HG03175 (cell line): ENCODE data around the gene SCAPER.
A peak's percentile ranks its signal among the peaks of the same experiment; 100 is the strongest.
"Not testable (repeated sequence)": the region's sequence is repeated elsewhere in the genome, so short reads cannot be mapped to it uniquely, and the experiment has no call there.

ENCODE experiments used
- ATAC-seq: cut with Tn5 transposase; IDR thresholded peaks from one replicate; pipeline ENCODE4 v1.9.1; 2021; ENCODE audit warnings: mild to moderate bottlenecking, moderate library complexity; ENCODE audit not compliant: unreplicated experiment

SCAPER gene

DNA sequence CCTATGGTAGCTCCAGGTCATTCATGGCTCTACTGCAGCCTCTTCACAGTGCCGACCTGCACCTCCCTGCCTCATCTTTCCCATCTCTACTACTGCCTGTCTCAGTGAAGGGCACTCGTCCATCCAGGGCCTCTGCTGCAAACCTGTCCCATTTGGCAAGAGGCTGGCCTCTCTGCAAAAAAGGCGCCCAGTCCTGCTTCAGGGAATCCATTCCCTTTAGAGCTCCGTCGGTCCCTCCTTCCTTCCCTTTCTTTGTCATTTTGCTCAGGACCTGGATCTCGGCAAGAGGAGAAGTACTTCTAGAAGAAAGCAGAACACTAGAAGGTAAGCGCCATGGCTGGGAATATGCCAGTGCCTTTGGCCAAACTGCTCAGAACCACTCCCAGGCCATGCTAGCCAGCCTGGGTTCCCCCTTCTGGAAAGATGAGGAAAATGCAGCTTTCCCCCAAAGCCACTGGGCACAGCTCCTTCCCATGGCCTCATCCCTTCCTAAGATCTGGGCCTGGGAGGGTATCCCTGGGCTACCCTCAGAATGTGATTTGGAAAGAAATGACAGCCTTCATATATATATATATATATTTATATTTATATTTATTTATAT lies 575.0 kb downstream of the SCAPER start:
- ATAC-seq = no peak

DNA sequence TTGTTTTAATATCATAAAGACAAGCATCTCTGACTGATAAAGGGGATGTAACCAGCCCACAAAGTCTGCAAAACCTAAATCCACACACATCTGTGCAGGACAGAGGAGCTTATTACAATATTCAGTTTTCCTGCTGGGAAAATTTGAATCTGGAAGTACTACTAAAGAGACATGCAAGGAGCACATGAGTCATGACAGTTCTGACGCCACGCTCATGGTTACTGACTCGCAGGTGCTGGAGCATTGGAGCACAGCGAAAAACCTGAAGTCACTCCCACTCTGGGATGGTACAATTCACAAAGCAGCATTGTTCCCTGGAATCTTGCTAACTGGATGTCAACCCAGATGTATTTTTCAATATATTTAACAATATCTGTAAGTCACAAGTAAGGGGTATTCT lies 576.2 kb downstream of the SCAPER start:
- ATAC-seq = no peak

DNA sequence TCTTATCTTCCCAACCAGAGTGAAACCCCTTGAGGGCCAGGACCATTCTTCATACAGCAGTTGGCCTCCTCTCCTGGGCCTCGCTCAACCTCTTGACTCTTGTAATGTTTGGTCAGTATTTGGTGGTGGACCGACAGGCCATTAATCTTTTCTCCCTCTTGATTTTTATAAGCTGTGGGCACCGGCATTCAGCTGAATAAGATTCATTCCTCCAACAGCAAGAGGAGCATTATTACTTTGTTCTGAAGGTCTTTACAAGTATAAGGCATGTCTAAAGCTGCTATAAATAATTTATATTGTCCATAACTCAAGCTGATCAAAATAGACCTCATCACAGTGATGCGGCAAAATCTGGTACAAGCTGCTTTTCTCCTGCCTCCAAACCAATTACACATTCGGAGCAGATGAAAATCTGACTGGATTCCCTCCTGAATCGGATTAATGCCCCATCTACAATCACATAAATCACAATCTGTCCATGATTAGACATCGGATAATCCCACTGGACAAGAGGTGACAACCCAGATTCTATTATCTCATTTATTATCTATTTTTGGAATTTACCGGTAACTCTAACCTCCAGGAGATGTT lies 576.9 kb downstream of the SCAPER start:
- ATAC-seq = no peak

DNA sequence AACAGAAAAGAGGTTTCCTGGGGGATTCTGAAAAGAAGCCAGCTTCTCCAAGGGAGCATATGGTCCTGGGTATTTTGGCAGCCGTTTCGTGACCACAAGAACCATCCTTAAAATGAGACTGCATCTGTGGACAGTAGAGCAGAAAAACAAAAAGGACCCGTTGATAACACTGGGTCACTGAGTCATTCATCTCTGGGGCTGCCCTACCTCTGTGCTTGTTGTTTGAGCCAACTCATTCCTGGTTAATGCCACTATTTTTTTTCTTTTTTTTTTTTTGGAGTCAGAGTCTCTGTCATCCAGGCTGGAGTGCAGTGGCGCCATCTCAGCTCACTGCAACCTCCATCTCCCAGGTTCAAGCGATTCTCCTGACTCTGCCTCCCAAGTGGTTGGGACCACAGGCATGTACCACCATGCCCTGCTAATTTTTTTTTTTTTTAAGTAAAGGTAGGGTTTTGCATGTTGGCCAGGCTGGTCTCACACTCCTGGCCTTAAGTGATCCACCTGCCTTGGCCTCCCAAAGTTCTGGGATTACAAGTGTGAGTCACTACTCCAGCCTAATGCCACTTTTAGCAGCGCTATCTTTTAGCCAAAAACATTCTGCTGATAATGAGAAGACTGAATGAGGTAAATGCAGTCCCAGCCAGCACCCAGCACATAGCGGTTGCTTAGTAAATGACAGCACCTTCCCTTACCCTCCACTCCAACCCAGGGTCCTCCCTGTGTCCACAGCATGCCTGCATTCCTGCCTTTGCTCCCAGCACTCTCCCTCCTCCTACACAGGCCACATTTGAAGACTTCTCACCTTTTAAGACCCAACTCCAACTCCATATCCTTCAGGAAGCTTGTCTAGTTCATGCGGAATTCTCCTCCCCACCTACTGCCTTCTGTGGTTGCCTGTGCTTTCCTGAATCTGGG lies 577.7 kb downstream of the SCAPER start:
- no peak for ATAC-seq

DNA sequence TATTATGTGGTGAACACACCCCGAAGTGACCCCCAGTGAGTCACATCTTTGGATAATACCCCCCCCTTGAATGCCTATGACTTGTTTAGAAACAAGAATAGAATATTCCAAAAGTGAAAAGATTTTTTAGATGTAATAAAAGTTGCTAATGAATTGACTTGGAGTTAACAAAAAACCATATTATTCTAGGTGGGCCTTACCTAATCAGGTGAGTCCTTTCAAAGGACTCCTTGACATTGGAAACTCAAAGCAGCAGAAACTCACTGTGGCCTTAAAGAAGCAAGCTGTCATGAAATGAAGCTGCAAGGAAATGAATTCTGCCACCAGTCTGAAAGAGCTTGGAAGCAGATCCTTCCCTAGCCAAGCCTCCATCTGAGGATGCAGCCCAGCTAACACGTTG lies 579.4 kb downstream of the SCAPER start:
- no peak for ATAC-seq

DNA sequence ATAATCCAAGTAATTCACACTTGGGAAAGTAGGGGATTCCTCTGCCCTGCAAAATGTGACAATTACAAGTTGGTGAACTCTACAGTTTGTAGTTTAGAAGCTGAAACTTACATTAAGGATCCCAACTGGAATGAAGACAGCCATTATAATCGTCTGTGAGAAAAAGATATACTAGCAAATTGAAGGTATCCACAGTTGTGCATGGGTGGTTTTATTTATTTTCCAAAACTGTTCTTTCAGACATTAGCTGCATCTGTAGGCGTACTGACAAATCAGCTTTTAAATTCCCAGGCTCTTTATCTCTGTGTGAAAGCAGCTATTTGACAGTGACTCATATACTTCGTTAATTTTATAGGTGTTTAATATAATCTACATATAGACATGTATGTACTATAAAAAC lies 581.1 kb downstream of the SCAPER start:
- no peak for ATAC-seq

DNA sequence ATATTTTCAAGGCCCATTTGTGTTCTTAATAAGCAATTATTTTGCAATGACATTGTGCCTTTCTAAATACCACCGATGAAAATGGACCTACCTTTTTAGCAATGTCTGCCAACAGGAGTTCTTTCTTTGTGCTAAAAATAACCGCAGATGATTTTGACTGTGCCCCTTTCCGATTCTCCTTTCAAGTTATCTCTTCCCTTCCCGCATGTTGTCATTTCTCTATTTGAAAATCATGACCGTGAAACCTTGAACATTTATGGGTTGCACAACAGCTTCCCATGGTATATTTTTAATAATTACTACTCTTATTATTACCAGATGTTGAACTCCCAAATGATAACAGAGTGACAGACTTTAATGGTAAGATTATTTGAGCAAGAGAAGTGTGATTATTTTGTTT lies 583.5 kb downstream of the SCAPER start:
- ATAC-seq = no peak

DNA sequence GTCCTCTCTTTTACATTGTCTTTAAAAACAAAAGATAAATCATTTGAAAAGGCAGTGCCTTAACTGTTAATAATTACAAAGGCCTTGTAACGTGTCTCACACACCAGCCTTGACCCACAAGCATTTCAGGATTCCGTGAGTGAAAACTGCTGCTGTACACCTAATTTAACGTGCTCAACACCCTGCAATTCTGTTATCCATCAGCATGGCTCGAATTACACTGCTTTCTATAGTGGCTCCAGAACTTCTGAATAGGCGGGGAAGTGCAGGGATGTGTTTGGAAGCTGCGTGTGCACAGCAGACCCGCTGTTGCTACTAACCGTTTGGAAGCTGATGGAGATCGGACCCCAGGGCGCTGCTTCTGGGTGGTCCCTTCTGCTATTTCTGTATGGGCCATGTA lies 584.0 kb downstream of the SCAPER start:
- no peak for ATAC-seq

DNA sequence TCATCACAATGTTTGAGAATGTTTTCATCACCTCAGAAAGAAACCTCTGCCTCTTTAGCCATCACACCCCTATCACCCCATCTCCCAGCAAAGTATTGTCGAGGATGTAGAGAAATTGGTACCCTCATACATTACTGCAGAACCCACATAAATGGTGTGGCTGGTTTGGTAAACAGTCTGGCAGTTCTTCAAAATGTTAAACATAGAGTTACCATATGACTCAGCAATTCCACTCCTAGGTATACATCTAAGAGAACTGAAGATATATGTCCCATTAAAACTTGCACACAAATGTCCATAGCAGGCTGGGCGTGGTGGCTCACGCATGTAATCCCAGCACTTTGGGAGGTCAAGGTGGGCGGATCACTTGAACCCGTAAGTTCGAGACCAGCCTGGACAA lies 585.1 kb downstream of the SCAPER start:
- no peak for ATAC-seq

DNA sequence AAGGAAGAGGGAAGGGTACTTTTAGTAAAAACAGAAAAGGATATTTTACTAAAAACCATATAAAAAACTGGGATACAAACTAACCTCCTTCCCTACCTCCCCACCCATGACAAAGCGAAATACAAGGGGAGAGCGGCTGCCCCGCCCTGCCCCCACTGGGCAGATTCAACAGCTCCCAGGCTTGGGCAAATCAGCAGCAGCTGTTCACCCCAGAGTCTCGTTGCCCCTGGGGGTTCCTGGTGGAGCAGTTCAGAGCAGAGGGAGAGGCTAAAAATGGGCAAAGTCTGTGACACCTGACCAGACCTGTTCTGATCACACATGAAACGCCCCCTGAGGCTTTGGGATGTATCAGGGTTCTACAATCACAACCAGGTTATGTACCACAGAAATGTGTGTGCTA lies 591.4 kb downstream of the SCAPER start:
- ATAC-seq = no peak

DNA sequence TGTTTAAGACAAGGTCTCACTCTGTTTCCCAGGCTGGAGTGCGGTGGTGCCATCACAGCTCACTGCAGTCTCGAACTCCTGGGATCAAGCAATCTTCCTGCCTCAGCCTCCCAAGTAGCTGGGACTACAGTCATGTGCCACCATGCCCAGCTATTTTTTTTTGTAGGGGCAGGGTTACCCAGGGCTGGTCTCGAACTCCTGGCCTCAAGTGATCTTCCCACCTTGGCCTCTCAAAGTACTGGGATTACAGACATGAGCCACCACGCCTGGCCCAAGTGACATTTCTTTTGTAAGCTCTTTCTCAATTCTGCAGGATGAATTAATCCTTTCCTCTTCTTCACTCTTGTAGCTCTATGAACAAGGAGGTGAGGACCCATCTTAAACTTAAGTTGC lies 592.0 kb downstream of the SCAPER start:
- ATAC-seq = not testable (repeated sequence)

DNA sequence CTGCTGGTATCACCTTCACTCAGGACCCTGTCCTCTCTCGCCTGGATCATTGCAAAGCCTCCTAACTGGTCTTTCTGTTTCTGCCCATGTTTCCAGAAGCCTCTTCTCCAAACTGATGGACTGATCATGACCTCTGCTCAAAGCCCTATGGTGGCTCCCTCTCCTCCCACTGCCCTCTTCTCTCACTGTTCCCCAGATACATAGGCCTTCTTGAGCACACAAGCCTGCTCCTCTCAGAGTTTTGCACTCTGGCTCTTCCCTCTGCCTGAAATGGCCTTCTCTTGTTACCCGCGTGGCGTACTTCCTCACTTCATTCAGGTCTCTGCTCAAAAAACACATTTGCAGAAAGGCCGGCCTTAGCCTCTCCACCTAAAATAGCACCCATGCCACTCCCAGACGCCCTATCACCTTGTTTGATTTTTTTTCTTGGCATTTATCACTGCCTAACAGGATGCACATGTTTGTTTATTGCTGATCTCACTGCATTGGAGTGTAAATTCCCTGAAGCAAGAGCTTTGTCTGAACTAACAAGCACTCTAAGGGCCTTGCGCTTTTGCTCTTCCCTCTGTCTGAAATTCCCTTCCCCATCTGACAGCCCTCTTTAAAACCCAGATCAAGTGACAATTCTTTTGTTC lies 592.5 kb downstream of the SCAPER start:
- ATAC-seq = no peak

DNA sequence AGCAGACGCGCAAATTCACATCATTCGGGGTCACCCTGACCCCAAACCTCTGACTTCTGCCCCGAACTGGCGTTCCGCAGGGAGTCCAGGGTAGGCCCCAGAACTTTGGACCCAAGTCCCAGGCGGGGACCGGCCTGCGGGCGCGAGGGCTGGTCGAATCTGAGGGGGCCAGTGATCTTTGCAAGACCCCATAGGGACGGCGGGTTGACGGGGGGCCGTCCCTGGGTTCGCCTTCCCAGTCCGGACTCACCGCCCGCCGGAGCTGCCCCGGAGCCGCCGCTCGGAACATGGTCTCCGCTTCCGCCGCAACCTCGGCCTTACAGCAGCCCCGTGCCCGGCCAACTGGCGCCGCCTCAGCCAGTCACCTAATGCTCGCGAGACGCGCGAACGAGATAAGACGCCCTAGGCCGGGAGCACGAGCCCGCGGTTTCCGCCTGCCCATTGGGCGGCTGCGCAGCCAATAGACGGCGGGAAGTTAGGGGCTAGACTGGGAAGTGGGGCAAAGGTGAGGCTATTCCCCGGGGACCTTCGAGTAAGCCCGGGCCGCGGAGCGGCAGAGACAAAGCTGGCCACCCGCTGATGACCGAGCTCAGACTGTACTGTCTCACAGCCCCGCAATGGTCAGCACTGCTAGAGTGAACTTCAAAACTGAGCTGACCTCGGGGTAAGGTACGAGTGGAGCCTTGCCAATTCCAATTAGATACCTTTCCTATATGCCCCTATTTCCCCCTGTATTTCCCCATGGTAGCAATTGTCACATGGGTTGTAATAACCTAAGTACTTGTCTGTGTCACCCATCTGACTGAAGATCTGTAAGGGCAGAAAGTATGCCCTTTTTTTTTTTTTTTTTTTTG lies 593.8 kb downstream of the SCAPER start, which contains the start of gene ETFA:
TSS of gene ETFA (minus strand) at position 370 of the 854 bp plus-strand sequence. CDS start at position 289, 81 bp downstream.
- ATAC-seq = peak; percentile 99

DNA sequence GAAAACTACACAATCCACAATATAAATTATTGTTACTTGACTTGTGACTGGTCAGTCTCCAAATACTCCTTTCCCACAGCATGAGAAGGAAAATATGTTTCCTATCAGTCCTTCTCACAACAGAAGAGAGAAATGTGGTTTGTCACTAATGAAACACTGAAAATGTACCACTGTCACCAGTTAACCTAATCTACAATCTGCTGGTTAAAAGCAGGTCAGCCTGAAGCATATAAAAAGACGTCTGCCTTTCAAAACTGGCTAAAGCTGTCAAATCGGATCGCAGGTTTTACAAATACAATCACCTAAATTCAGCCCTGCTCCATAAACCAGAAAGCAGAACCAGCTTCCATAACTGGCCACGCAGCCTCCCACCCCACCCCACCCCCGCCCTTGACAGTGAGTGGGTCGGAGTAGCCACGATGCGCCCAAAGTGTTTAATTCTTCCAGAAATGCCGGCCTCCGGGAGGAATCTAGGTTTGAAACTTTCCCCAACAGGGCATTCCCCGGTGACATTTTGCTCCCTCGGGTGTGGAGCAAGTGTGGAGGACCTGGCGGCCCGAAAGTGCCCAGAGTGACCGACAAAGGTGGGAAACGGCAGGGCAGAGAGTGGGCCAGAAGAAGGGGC lies 594.6 kb downstream of the SCAPER start:
- ATAC-seq = peak; percentile 15

DNA sequence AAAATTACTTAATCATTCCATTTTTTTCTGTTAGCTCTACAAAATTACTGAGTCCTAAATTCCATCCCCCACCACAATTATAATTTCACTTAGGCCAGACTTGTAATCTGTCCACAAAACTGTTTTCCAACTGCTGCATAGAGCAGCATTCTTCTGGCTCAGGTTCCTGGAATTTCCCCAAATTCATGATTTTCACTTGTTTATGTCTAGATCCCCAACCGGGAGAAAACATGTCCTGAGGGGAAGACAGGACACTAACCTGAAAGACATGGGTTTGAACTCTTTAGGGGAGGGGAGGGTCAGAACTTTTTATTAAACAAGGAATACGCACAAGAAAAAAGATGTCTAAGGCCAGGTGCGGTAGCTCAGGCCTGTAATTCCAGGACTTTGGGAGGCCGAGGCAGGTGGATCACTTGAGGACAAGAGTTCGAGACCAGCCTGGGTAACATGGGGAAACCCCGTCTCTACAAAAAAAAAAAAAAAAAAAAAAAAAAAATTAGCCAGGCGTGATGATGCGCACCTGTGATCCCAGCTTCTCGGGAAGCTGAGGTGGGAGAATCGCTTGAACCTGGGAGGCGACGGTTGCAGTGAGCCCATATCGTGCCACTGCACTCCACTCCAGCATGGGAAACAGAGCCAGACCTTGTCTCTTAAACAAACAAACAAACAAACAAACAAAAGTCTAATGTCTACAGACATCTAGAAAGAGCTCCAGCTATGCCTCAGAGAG lies 595.4 kb downstream of the SCAPER start:
- no peak for ATAC-seq

DNA sequence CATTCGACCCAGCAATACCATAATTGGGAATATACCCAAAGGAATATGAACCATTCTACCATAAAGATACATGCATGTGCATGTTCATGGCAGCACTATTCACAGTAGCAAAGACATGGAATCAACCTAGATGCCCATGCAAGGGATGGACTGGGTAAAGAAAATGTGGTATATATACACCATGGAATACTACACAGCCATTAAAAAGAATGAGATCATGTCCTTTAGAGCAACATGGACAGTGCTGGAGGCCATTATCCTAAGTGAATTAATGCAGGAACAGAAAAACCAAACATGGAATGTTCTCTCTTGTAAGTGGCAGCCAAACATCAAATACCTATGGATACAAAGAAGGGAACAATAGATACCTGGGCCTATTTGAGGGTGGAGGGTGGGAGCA lies 601.2 kb downstream of the SCAPER start:
- ATAC-seq = no peak

DNA sequence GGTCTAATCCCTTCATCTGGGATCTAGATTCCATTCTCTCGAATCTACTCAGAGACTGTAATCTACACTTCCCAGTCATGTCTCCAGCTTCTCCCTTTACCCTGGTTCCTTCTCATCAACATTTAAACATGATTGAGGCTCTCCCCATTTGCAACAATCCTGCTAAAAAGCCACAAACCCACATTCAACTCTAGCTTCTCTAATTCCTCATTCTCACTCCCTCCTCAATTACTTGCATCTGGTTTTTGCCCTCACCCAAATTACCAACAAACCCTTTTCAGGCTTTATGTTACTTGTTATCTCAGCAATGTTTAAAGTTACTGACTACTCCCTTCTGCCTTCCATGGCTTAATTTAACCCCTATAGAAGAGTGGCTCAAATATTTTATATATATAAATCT lies 605.4 kb downstream of the SCAPER start:
- no peak for ATAC-seq

DNA sequence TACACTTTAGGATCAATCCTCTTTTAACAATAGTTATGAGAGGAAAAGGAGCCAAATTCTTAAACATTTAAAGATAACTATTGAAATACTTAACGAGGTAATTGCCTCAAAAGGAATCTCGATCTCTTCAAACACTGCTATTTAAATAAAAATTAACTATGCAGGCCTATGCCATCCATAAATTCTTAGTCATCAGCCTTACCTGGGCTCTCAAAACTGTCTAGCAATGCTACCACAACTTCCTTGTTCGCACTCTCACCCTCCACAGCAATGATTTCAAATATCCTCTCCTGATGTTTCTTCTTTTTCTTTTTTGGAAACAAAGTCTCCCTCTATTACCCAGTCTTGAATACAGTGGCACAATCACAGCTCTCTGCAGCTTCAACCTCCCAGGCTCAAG lies 606.2 kb downstream of the SCAPER start:
- ATAC-seq = no peak

DNA sequence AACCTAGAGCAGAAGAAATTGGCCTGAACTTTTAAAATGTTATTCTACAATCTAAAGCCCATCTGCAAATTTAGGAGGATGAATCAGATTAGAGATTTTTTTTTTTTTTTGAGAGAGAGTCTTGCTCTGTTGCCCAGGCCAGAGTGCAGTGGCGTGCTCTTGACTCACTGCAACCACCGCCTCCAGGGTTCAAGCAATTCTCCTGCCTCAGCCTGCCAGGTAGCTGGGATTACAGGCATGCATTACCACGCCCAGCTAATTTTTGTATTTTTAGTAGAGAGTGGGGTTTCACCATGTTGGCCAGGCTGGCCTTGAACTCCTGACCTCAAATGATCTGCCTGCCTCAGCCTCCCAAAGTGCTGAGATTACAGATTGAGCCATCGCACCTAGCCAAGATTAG lies 607.2 kb downstream of the SCAPER start:
- ATAC-seq = not testable (repeated sequence)
